GM12878 (cell line): ENCODE measurements around the gene EXO5. TPM values are rescaled to one million over a fixed set of nuclear protein-coding genes. Genes with fewer than 3 reads are reported as not detected.

Source experiments
- E2F4 ChIP-seq: IDR thresholded peaks from 2 replicates; pipeline ENCODE4 v1.6.1; 2012; ENCODE audit warnings: low read depth, low read length, improper control_type of control experiment
- ELK1 ChIP-seq: IDR thresholded peaks from 2 replicates; pipeline ENCODE4 v1.6.1; 2012; ENCODE audit warnings: low read depth, low read length, improper control_type of control experiment
- IKZF2 ChIP-seq, 2 experiments: fragments of 450-650 bp; IDR thresholded peaks; 2 replicates each; pipeline ENCODE4 v1.6.1; 2017; ENCODE audit warnings: mild to moderate bottlenecking in 2 of 2, moderate library complexity in 2 of 2
- IRF5 ChIP-seq: fragments of 450-650 bp; IDR thresholded peaks from 2 replicates; pipeline ENCODE4 v1.6.1; 2017; ENCODE audit warnings: borderline replicate concordance
- POLR2AphosphoS2 ChIP-seq: IDR thresholded peaks from 2 replicates; pipeline ENCODE4 v1.6.1; 2011; ENCODE audit warnings: low read depth, mild to moderate bottlenecking, low read length, improper control_type of control experiment, moderate library complexity
- SREBF2 ChIP-seq: IDR thresholded peaks from 2 replicates; pipeline ENCODE4 v1.6.1; 2012; ENCODE audit warnings: mild to moderate bottlenecking, low read length
- YBX1 ChIP-seq: fragments of 450-650 bp; IDR thresholded peaks from 2 replicates; pipeline ENCODE4 v1.6.1; 2016; ENCODE audit warnings: antibody characterized with exemption
- ZNF622 ChIP-seq: fragments of 450-650 bp; IDR thresholded peaks from 2 replicates; pipeline ENCODE4 v1.6.1; 2017; ENCODE audit warnings: mild to moderate bottlenecking, inconsistent platforms
- polyA plus RNA-seq, 11 experiments: library from polyadenylated mRNA; depleted of rRNA in 4 of 11; unstranded in 6 of 11; stranded (reverse) in 5 of 11; fragments of >200 nt; fragmentation: Nextera tagmentation in 4 of 11; fragmentation: Illumina TruSeq in 1 of 11; extraction: Ambion mirVana in 4 of 11; extraction: Trizol in 1 of 11; gene quantifications; 1 replicate in 1 of 11; 2 replicates in 10 of 11; pipeline versions ENCODE4 v1.2.1 to v1.2.3, GENCODE V29; 2011 to 2016; ENCODE audit warnings: inconsistent platforms in 2 of 11, missing spikeins in 2 of 11, low read depth in 1 of 11
- total RNA-seq, 4 experiments: library from RNA; depleted of rRNA in 3 of 4; stranded (reverse); fragments of >200 nt in 3 of 4; fragmentation: Illumina TruSeq in 1 of 4; extraction: Trizol in 1 of 4; gene quantifications; 2 replicates each; pipeline versions ENCODE4 v1.2.1 to v1.2.3, GENCODE V29; 2013 to 2021

Gene EXO5
- total and polyA plus RNA-seq, 10 of the 15 experiments (the other 5 are each of a cell fraction or from before 2014, with no cell fraction given) = 2.1 to 10.1 (median 8.5) TPM

- TF ChIP-seq ELK1 (peak; percentile 66), E2F4 (peak; percentile 92), YBX1 (no peak), ZNF622 (no peak), IKZF2 (IDR thresholded peaks at IDR 0.05) (no peak; a peak in 1 of 4 replicates), IRF5 (no peak), SREBF2 (no peak), POLR2AphosphoS2 (peak; percentile 61)
Observed at GRCh38 chr1:40531381-40532061, 23.0 kb downstream of the EXO5 start, which contains the start of gene ZNF684 (continued).
